Neuronal stem cell (in vitro differentiated cells): ENCODE data around the gene ADGRL3.
"Not testable (repeated sequence)": the region's sequence is repeated elsewhere in the genome, so short reads cannot be mapped to it uniquely, and the experiment has no call there.

Experiments used
- DNase-seq: peaks from one replicate; pipeline ENCODE4 v3.0.0-alpha.2; 2013; ENCODE audit warnings: low spot score
- H2AFZ ChIP-seq: one replicate; pipeline ENCODE4 v1.6.1; 2013; ENCODE audit warnings: mild to moderate bottlenecking, low read length, inconsistent platforms
- H2AK5ac ChIP-seq: 2 replicates; pipeline ENCODE4 v1.6.1; 2013; ENCODE audit warnings: low read depth, mild to moderate bottlenecking, inconsistent platforms, low read length, moderate library complexity, mixed read lengths
- H2BK120ac ChIP-seq: 2 replicates; pipeline ENCODE4 v1.6.1; 2013; ENCODE audit warnings: low read depth, mild to moderate bottlenecking, inconsistent platforms, low read length, moderate library complexity, mixed read lengths
- H2BK12ac ChIP-seq: one replicate; pipeline ENCODE4 v1.6.1; 2013; ENCODE audit warnings: low read length, inconsistent platforms
- H2BK15ac ChIP-seq: 2 replicates; pipeline ENCODE4 v1.6.1; 2013; ENCODE audit warnings: mild to moderate bottlenecking, low read length, inconsistent platforms, mixed read lengths
- H2BK5ac ChIP-seq: one replicate; pipeline ENCODE4 v1.6.1; 2013; ENCODE audit warnings: inconsistent platforms, mild to moderate bottlenecking, low read length, moderate library complexity
- H3K14ac ChIP-seq: one replicate; pipeline ENCODE4 v1.6.1; 2013; ENCODE audit warnings: low read length, inconsistent platforms
- H3K18ac ChIP-seq: 2 replicates; pipeline ENCODE4 v1.6.1; 2013; ENCODE audit warnings: low read length, inconsistent platforms
- H3K23ac ChIP-seq: 2 replicates; pipeline ENCODE4 v1.6.1; 2013; ENCODE audit warnings: low read depth, mild to moderate bottlenecking, mixed read lengths, low read length, inconsistent platforms; ENCODE audit not compliant: poor library complexity
- H3K27ac ChIP-seq: replicated peaks from 3 replicates; pipeline ENCODE4 v1.5.1; 2013; ENCODE audit warnings: low read length, inconsistent platforms
- H3K27me3 ChIP-seq, 3 experiments: 2 replicates each; pipeline ENCODE4 v1.6.1; 2013; ENCODE audit warnings: low read length in 3 of 3, mild to moderate bottlenecking in 2 of 3, inconsistent platforms in 1 of 3, low read depth in 1 of 3, mixed read lengths in 1 of 3, moderate library complexity in 1 of 3; ENCODE audit not compliant: control insufficient read depth in 3 of 3, insufficient read depth in 3 of 3
- H3K36me3 ChIP-seq, 2 donors: replicated peaks in 1 of 2; 2 replicates each; pipeline ENCODE4 v1.6.1; 2013; ENCODE audit warnings: low read length in 2 of 2; ENCODE audit not compliant: control insufficient read depth in 2 of 2, insufficient read depth in 2 of 2
- H3K4ac ChIP-seq: 2 replicates; pipeline ENCODE4 v1.6.1; 2013; ENCODE audit warnings: inconsistent platforms, mild to moderate bottlenecking, low read length, moderate library complexity
- H3K4me1 ChIP-seq, 2 donors: 1 replicate in 1 of 2; 2 replicates in 1 of 2; pipeline ENCODE4 v1.6.1; 2013; ENCODE audit warnings: low read length in 2 of 2, low read depth in 1 of 2; ENCODE audit not compliant: control insufficient read depth in 2 of 2, insufficient read depth in 1 of 2
- H3K4me2 ChIP-seq: one replicate; pipeline ENCODE4 v1.6.1; 2013; ENCODE audit warnings: mild to moderate bottlenecking, low read length, inconsistent platforms; ENCODE audit not compliant: insufficient read depth, poor library complexity, severe bottlenecking
- H3K4me3 ChIP-seq, 2 donors: 2 replicates each; pipeline ENCODE4 v1.5.1; 2013; ENCODE audit warnings: low read length in 2 of 2, mild to moderate bottlenecking in 2 of 2, inconsistent platforms in 1 of 2, moderate library complexity in 1 of 2
- H3K79me1 ChIP-seq: one replicate; pipeline ENCODE4 v1.6.1; 2013; ENCODE audit warnings: low read depth, mild to moderate bottlenecking, inconsistent platforms, low read length, moderate library complexity
- H3K9ac ChIP-seq: one replicate; pipeline ENCODE4 v1.6.1; 2013; ENCODE audit warnings: mild to moderate bottlenecking, low read depth, low read length, inconsistent platforms; ENCODE audit not compliant: poor library complexity
- H3K9me3 ChIP-seq, 2 donors: replicated peaks in 1 of 2; 2 replicates each; pipeline versions ENCODE3 to v1.6.1; 2013; ENCODE audit warnings: low read length in 2 of 2, mild to moderate bottlenecking in 2 of 2, inconsistent platforms in 1 of 2, low read depth in 1 of 2, mixed read lengths in 1 of 2, moderate library complexity in 1 of 2; ENCODE audit not compliant: control insufficient read depth in 2 of 2, insufficient read depth in 1 of 2
- H4K8ac ChIP-seq: one replicate; pipeline ENCODE4 v1.6.1; 2013; ENCODE audit warnings: low read depth, mild to moderate bottlenecking, inconsistent platforms, low read length, moderate library complexity
- H4K91ac ChIP-seq: one replicate; pipeline ENCODE4 v1.6.1; 2013; ENCODE audit warnings: low read length, low read depth, mild to moderate bottlenecking, inconsistent platforms; ENCODE audit not compliant: poor library complexity
- WGBS, 2 donors: extraction: QIAGEN DNeasy Blood & Tissue Kit; methylation state at CpG; one replicate each; pipeline ENCODE4 v1.1.7; 2013; ENCODE audit warnings: missing lambda C conversion rate in 2 of 2, mixed read lengths in 1 of 2; ENCODE audit not compliant: insufficient read length in 2 of 2, insufficient replicate concordance in 1 of 2; ENCODE audit errors: extremely low coverage in 2 of 2; 5-methylcytosine and 5-hydroxymethylcytosine counted together

ADGRL3 gene

GRCh38 chr4:61350932-61351331 is 150.8 kb downstream of the ADGRL3 start:
- Histone ChIP-seq H3K4me2 (no peak overlapping the region), H2BK15ac (no peak overlapping the region), H3K4ac (no peak overlapping the region), H2BK12ac (no peak overlapping the region), H3K4me3 (no peak overlapping the region), H3K9ac (no peak overlapping the region), H2AFZ (no peak overlapping the region), H3K79me1 (no peaks in the 10 kb centered on the region), H4K91ac (no peak overlapping the region), H4K8ac (no peak overlapping the region), H2AK5ac (no peak overlapping the region), H3K4me1 (peaks cover 2 to 6% of the 10 kb centered on the region in 2 donors), H3K36me3 (no peaks in the 10 kb centered on the region), H3K27ac (no peak overlapping the region), H3K9me3 (peaks cover 1 to 16% of the 10 kb centered on the region in 2 donors), H3K23ac (no peak overlapping the region), H3K18ac (no peak overlapping the region), H2BK120ac (no peak overlapping the region), H3K14ac (no peak overlapping the region), H3K27me3 (no peaks in the 10 kb centered on the region), H2BK5ac (no peak overlapping the region)
- DNase-seq, result no peak

- no peak overlapping the region for H2BK15ac ChIP-seq
- no peak overlapping the region for H3K4ac ChIP-seq
- no peak overlapping the region for H3K18ac ChIP-seq
- no CpG with 5 or more reads among the region's 1 CpG for WGBS, 2 donors
- no peak overlapping the region for H2AK5ac ChIP-seq
- H2BK5ac ChIP-seq, result no peak overlapping the region
- H3K14ac ChIP-seq, result no peak overlapping the region
- no peaks in the 10 kb centered on the region for H3K79me1 ChIP-seq
- no peak overlapping the region for H3K9ac ChIP-seq
- H3K36me3 ChIP-seq, result no peaks in the 10 kb centered on the region
- H3K4me2 ChIP-seq, result no peak overlapping the region
- H3K4me1 ChIP-seq, result peaks cover 0 to 6% of the 10 kb centered on the region in 2 donors
- DNase-seq, result no peak
- H2AFZ ChIP-seq, result no peak overlapping the region
- no peak overlapping the region for H2BK120ac ChIP-seq
- no peak overlapping the region for H4K91ac ChIP-seq
- no peak overlapping the region for H3K4me3 ChIP-seq
- no peak overlapping the region for H2BK12ac ChIP-seq
- peaks cover 0 to 3% of the 10 kb centered on the region in 2 donors for H3K9me3 ChIP-seq
- H3K27me3 ChIP-seq, result no peaks in the 10 kb centered on the region
- no peak overlapping the region for H4K8ac ChIP-seq
- H3K27ac ChIP-seq, result no peak overlapping the region
- no peak overlapping the region for H3K23ac ChIP-seq
Measured at GRCh38 chr4:61356696-61357095, 156.6 kb downstream of the ADGRL3 start.

GRCh38 chr4:61359301-61359700 is 159.2 kb downstream of the ADGRL3 start:
- no peak overlapping the region for H3K18ac ChIP-seq
- no peak overlapping the region for H4K91ac ChIP-seq
- no peak overlapping the region for H3K4me2 ChIP-seq
- no peaks in the 10 kb centered on the region for H3K9me3 ChIP-seq
- H3K4me1 ChIP-seq, result peaks cover 0 to 6% of the 10 kb centered on the region in 2 donors
- no peak overlapping the region for H2BK5ac ChIP-seq
- DNase-seq, result no peak
- H3K14ac ChIP-seq, result no peak overlapping the region
- WGBS, 2 donors, result no CpG with 5 or more reads among the region's 3 CpGs
- no peak overlapping the region for H2BK120ac ChIP-seq
- peaks cover 2% of the 10 kb centered on the region for H3K79me1 ChIP-seq
- H3K27ac ChIP-seq, result no peak overlapping the region
- no peak overlapping the region for H3K9ac ChIP-seq
- no peaks in the 10 kb centered on the region for H3K36me3 ChIP-seq
- no peak overlapping the region for H4K8ac ChIP-seq
- no peak overlapping the region for H2BK12ac ChIP-seq
- H2BK15ac ChIP-seq, result no peak overlapping the region
- no peak overlapping the region for H3K23ac ChIP-seq
- no peak overlapping the region for H3K4me3 ChIP-seq
- no peak overlapping the region for H2AK5ac ChIP-seq
- no peak overlapping the region for H2AFZ ChIP-seq
- H3K4ac ChIP-seq, result no peak overlapping the region
- H3K27me3 ChIP-seq, result no peaks in the 10 kb centered on the region

- H4K8ac ChIP-seq, H2BK120ac ChIP-seq, H3K79me1 ChIP-seq, H3K4ac ChIP-seq, H2BK15ac ChIP-seq, H3K4me3 ChIP-seq, H3K9ac ChIP-seq, H3K27me3 ChIP-seq, H3K14ac ChIP-seq, H4K91ac ChIP-seq, H3K4me2 ChIP-seq, H3K9me3 ChIP-seq, H3K36me3 ChIP-seq, DNase-seq, H3K18ac ChIP-seq, H2BK5ac ChIP-seq, H3K27ac ChIP-seq, H2AK5ac ChIP-seq, H2AFZ ChIP-seq, H3K23ac ChIP-seq, H2BK12ac ChIP-seq: not testable (repeated sequence)
- WGBS, 2 donors, result no CpG with 5 or more reads among the region's 26 CpGs
- H3K4me1 ChIP-seq, result peaks cover 0 to 26% of the 10 kb centered on the region in 2 donors
Measured at GRCh38 chr4:61372817-61373216, 172.7 kb downstream of the ADGRL3 start.
